Activated T-helper 2 cell treated with anti-CD3 and anti-CD28 coated beads, Interferon-gamma antibody, Interleukin-2, Interleukin-4, amounts not matched to agents 10 μg/mL and 5 μg/mL and 100 μg/mL, durations not matched to agents 14 hours and 24 hours and 36 hours (primary cell): Measurements from ENCODE around the gene TBL1X. TPM values are rescaled to one million over a fixed set of nuclear protein-coding genes. Genes with fewer than 3 reads are reported as not detected.
"Not testable (repeated sequence)": the region's sequence is repeated elsewhere in the genome, so short reads cannot be mapped to it uniquely, and the experiment has no call there.

Source experiments
- DNase-seq: peaks from one replicate; pipeline ENCODE4 v3.0.0; 2021; ENCODE audit warnings: low spot score
- H3K27ac Mint-ChIP-seq: one replicate; pipeline ENCODE4 v1.8.0; 2021; ENCODE audit warnings: mixed read lengths
- H3K27me3 Mint-ChIP-seq: one replicate; pipeline ENCODE4 v1.8.0; 2021; ENCODE audit warnings: low read depth, mixed read lengths
- H3K36me3 Mint-ChIP-seq: one replicate; pipeline ENCODE4 v1.8.0; 2021; ENCODE audit warnings: low read depth, mixed read lengths
- H3K4me1 Mint-ChIP-seq: one replicate; pipeline ENCODE4 v1.8.0; 2021; ENCODE audit warnings: low read depth, mixed read lengths
- H3K4me3 Mint-ChIP-seq: one replicate; pipeline ENCODE4 v1.8.0; 2021; ENCODE audit warnings: low read depth, mild to moderate bottlenecking, moderate library complexity, mixed read lengths
- H3K9me3 Mint-ChIP-seq: one replicate; pipeline ENCODE4 v1.8.0; 2021; ENCODE audit warnings: mixed read lengths
- intact Hi-C: fragments of 100-400 bp; cut with micrococcal nuclease; formaldehyde crosslinking; loops from one replicate; pipeline ENCODE4 v1.15.1; 2023
- total RNA-seq: library from RNA; stranded (reverse); gene quantifications from 2 replicates; pipeline ENCODE4 v1.2.3, GENCODE V29; 2022

Gene TBL1X
- total RNA-seq, 1 donor from 2014 or later = 53.2 TPM

DNA sequence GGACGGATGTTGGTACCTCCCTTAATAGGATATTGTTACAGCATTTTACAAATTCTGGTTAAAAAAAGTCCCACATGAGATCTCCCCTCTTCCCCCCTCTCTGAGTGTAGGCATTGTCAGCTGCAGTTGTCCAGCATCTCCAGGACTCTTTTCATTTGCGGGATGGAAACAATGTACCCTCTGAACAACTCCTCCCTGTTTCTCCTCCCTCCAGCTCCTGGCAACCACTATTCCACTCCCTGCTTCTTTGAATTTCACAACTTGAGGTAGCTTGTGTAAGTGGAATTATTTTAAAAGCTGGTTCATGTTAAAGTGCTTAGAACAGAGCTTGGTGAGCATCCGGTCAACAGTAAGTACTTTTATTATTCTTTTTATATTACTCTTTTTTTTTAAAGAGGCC is 69.8 kb downstream of the TBL1X start:
- H3K4me1 Mint-ChIP-seq = peaks cover 30% of the 10 kb centered on the region
- no peak overlapping the region for H3K4me3 Mint-ChIP-seq
- no peak overlapping the region for H3K27ac Mint-ChIP-seq
- H3K27me3 Mint-ChIP-seq = no peaks in the 10 kb centered on the region
- no peaks in the 10 kb centered on the region for H3K9me3 Mint-ChIP-seq
- no peak for DNase-seq
- peaks cover 20% of the 10 kb centered on the region for H3K36me3 Mint-ChIP-seq
- intact Hi-C loops = loop anchor here (10.0 kb wide), 1 partner anchor 70 kb away; the partner anchor contains the start of gene TBL1X

GRCh38 chrX:9535101-9535500 is 70.2 kb downstream of the TBL1X start:
- Mint-ChIP-seq H3K9me3 (no peaks in the 10 kb centered on the region), H3K27me3 (no peaks in the 10 kb centered on the region), H3K4me3 (no peak overlapping the region), H3K36me3 (peaks cover 20% of the 10 kb centered on the region), H3K4me1 (peaks cover 29% of the 10 kb centered on the region), H3K27ac (no peak overlapping the region)
- intact Hi-C loops = loop anchor here (10.0 kb wide), 1 partner anchor 70 kb away; the partner anchor contains the start of gene TBL1X
- no peak for DNase-seq

GRCh38 chrX:9536156-9536555 is 71.3 kb downstream of the TBL1X start:
- intact Hi-C loops = loop anchor here (10.0 kb wide), 1 partner anchor 71 kb away; the partner anchor contains the start of gene TBL1X

GRCh38 chrX:9537781-9538180 is 72.9 kb downstream of the TBL1X start:
- H3K9me3 Mint-ChIP-seq = no peaks in the 10 kb centered on the region
- peaks cover 20% of the 10 kb centered on the region for H3K4me1 Mint-ChIP-seq
- intact Hi-C loops = loop anchor here (10.0 kb wide), 1 partner anchor 73 kb away; the partner anchor contains the start of gene TBL1X
- DNase-seq = no peak
- no peak overlapping the region for H3K27ac Mint-ChIP-seq
- H3K4me3 Mint-ChIP-seq = no peak overlapping the region
- H3K36me3 Mint-ChIP-seq = peaks cover 22% of the 10 kb centered on the region
- no peaks in the 10 kb centered on the region for H3K27me3 Mint-ChIP-seq

More at GRCh38 chrX:9536156-9536555, 71.3 kb downstream of the TBL1X start:
- Mint-ChIP-seq H3K36me3 (peaks cover 20% of the 10 kb centered on the region), H3K4me1 (peaks cover 22% of the 10 kb centered on the region)
- DNase-seq, H3K9me3 Mint-ChIP-seq, H3K27ac Mint-ChIP-seq, H3K4me3 Mint-ChIP-seq, H3K27me3 Mint-ChIP-seq: not testable (repeated sequence)

DNA sequence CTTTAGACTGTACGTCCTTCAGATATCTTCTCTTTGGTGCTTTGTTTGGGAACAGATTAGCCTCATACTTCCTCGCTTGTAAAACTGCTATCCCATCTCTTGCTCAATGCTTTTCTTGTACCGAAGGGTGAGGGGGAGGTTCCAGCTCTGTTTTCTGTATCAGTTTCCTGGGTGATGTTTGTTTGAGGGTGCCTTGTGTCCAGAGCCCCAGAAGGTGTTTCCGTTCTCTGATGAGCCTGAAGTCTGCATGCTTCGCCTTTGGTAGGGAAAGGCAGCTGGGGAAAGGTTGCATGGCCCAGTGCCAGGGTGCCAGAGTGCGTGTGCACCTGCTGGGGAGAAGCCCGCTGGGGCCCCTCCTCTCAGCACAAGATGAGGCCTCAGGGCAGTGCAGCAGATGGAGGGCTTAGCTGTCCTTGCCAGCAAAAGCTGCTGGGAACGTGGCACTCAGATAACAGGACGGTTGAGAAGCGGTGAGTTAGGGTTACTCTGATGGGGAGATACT is 73.7 kb downstream of the TBL1X start:
- no peaks in the 10 kb centered on the region for H3K9me3 Mint-ChIP-seq
- H3K27ac Mint-ChIP-seq = no peak overlapping the region
- DNase-seq = no peak
- intact Hi-C loops = loop anchor here (10.0 kb wide), 1 partner anchor 74 kb away; the partner anchor contains the start of gene TBL1X
- H3K36me3 Mint-ChIP-seq = peaks cover 26% of the 10 kb centered on the region
- H3K27me3 Mint-ChIP-seq = no peaks in the 10 kb centered on the region
- H3K4me1 Mint-ChIP-seq = peaks cover 20% of the 10 kb centered on the region
- H3K4me3 Mint-ChIP-seq = no peak overlapping the region

- Mint-ChIP-seq H3K4me3 (no peak overlapping the region), H3K27me3 (no peaks in the 10 kb centered on the region), H3K9me3 (no peaks in the 10 kb centered on the region), H3K4me1 (peaks cover 17% of the 10 kb centered on the region), H3K36me3 (peaks cover 26% of the 10 kb centered on the region), H3K27ac (no peak overlapping the region)
- DNase-seq = no peak
- intact Hi-C loops = loop anchor here (10.0 kb wide), 1 partner anchor 75 kb away; the partner anchor contains the start of gene TBL1X
These were observed 74.9 kb downstream of the TBL1X start for GRCh38 chrX:9539605-9540387.

DNA sequence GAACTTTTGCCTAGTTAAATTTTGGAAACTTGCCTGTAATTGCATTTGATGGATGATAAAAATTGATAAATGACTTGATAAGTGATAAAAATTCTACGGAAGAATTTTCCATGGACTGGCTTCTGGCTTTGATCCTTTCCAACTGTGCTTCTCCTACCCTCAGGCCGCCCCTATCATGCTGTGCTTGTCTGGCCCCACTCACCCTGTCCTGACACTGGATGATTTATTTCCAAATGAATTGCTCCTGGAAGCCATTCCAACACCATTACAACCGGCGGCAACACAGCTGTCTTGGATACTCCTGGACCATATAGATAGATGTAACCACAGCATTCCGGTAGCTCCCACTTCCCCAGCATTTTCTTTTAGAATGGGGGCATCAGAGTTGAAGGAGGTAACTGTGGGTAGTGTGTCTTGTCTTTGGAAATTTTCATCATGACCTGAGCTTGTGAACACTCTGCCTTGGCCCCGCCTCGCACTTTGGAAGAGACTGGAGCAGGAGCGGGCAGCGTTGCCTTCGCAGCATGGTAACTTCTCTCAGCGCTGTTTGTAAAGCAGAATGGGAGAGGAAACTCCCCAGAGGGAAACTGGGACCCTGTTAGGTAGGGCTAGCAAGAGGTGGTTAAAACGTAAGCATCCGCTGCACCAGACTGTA is 77.4 kb downstream of the TBL1X start:
- Mint-ChIP-seq H3K27me3 (no peaks in the 10 kb centered on the region), H3K4me1 (peaks cover 17% of the 10 kb centered on the region), H3K27ac (no peak overlapping the region), H3K36me3 (peaks cover 30% of the 10 kb centered on the region), H3K4me3 (no peak overlapping the region), H3K9me3 (no peaks in the 10 kb centered on the region)
- intact Hi-C loops = no loop called here
- DNase-seq = no peak

GRCh38 chrX:9542761-9543111 is 77.9 kb downstream of the TBL1X start:
- no peak overlapping the region for H3K27ac Mint-ChIP-seq
- peaks cover 17% of the 10 kb centered on the region for H3K4me1 Mint-ChIP-seq
- H3K4me3 Mint-ChIP-seq = no peak overlapping the region
- DNase-seq = no peak
- no peaks in the 10 kb centered on the region for H3K9me3 Mint-ChIP-seq
- intact Hi-C loops = no loop called here
- no peaks in the 10 kb centered on the region for H3K27me3 Mint-ChIP-seq
- peaks cover 27% of the 10 kb centered on the region for H3K36me3 Mint-ChIP-seq

DNA sequence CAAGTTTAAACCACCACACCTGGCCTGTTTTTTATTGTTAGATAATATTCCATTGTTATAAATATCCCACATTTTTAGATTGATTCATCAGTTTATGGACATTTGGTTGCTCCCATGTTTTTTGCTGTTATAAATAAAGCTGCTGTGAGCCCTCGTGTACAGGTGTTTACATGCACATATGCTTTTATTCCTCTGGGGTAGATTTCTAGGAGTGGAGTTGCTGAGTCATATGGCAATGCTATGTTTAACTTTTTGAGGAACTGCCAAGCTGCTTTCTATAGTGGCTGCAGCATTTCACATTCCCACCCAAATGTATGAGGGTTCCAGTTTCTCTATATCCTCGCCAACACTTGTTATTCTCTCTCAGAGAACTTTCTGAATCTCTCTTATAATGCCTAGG is 90.5 kb downstream of the TBL1X start:
- Mint-ChIP-seq H3K27me3 (no peaks in the 10 kb centered on the region), H3K36me3 (peaks cover 13% of the 10 kb centered on the region), H3K4me1 (no peaks in the 10 kb centered on the region), H3K27ac (no peak overlapping the region), H3K4me3 (no peak overlapping the region), H3K9me3 (no peaks in the 10 kb centered on the region)
- no peak for DNase-seq
- intact Hi-C loops = no loop called here

GRCh38 chrX:9557091-9557490 is 92.2 kb downstream of the TBL1X start:
- DNase-seq = no peak
- Mint-ChIP-seq H3K36me3 (peaks cover 20% of the 10 kb centered on the region), H3K9me3 (no peaks in the 10 kb centered on the region), H3K4me3 (no peak overlapping the region), H3K4me1 (peaks cover 6% of the 10 kb centered on the region), H3K27ac (no peak overlapping the region), H3K27me3 (no peaks in the 10 kb centered on the region)
- intact Hi-C loops = no loop called here

DNA sequence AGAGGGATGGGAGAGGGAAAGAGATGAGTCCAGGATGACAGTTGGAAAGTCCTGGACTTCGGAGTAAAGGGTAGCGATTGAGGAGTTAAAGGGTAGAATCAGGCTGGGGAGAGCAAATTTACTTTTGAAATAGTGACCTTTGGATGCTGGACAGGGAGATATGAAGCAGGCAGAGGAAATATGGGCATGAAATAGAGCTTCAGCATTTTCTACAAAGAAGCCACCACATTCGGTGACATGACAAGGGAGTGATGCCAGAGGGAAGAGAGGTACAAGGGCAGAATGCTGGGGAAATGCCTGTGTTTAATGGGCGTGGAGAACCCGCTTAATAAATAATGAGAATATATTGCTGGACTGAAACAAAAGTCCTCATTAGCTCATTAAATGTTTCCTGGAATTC is 92.7 kb downstream of the TBL1X start:
- intact Hi-C loops = no loop called here
- Mint-ChIP-seq H3K4me3 (no peak overlapping the region), H3K9me3 (no peaks in the 10 kb centered on the region), H3K27me3 (no peaks in the 10 kb centered on the region), H3K4me1 (peaks cover 6% of the 10 kb centered on the region), H3K36me3 (peaks cover 20% of the 10 kb centered on the region), H3K27ac (no peak overlapping the region)
- DNase-seq = no peak

GRCh38 chrX:9558615-9559014 is 93.8 kb downstream of the TBL1X start:
- Mint-ChIP-seq H3K27me3 (no peaks in the 10 kb centered on the region), H3K4me1 (peaks cover 10% of the 10 kb centered on the region), H3K9me3 (no peaks in the 10 kb centered on the region), H3K4me3 (no peak overlapping the region), H3K27ac (no peak overlapping the region), H3K36me3 (peaks cover 28% of the 10 kb centered on the region)
- DNase-seq = no peak
- intact Hi-C loops = no loop called here

DNA sequence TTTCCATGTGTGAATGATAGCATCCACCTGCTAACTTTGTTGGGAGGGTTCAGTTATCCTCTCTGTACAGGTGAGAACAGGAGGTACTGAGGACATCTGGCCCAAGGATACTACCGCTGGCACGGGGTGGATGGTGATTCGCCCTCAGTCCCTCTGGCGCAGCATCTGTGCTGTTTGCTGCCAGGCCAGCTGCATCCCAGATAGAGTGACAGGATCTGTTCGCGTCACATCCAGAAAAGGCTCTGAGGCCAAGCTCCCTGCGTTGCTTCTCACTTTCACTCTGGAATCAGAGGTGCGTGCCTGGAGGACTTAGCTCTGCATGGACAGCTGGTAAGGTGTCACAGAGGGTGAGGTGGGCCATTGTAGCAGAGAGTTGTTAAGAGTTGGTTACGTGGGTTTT is 95.4 kb downstream of the TBL1X start:
- H3K4me1 Mint-ChIP-seq = peaks cover 10% of the 10 kb centered on the region
- H3K36me3 Mint-ChIP-seq = peaks cover 35% of the 10 kb centered on the region

More for the DNA sequence above, 95.4 kb downstream of the TBL1X start:
- intact Hi-C loops = no loop called here
- H3K9me3 Mint-ChIP-seq = no peaks in the 10 kb centered on the region
- DNase-seq = no peak
- no peak overlapping the region for H3K4me3 Mint-ChIP-seq
- no peak overlapping the region for H3K27ac Mint-ChIP-seq
- H3K27me3 Mint-ChIP-seq = no peaks in the 10 kb centered on the region
